ENCODE measurements around the gene MESP1.

Gene MESP1

GRCh38 chr15:89749951-89750559 is 994 bp downstream of the MESP1 start:
- TF ChIP-seq, protein P1, sequence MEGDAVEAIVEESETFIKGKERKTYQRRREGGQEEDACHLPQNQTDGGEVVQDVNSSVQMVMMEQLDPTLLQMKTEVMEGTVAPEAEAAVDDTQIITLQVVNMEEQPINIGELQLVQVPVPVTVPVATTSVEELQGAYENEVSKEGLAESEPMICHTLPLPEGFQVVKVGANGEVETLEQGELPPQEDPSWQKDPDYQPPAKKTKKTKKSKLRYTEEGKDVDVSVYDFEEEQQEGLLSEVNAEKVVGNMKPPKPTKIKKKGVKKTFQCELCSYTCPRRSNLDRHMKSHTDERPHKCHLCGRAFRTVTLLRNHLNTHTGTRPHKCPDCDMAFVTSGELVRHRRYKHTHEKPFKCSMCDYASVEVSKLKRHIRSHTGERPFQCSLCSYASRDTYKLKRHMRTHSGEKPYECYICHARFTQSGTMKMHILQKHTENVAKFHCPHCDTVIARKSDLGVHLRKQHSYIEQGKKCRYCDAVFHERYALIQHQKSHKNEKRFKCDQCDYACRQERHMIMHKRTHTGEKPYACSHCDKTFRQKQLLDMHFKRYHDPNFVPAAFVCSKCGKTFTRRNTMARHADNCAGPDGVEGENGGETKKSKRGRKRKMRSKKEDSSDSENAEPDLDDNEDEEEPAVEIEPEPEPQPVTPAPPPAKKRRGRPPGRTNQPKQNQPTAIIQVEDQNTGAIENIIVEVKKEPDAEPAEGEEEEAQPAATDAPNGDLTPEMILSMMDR (IDR thresholded peaks at IDR 0.05; ENCODE audit: low read depth, low read length, missing control alignments), result no peak
- DNase-seq (ENCODE audit: extremely low read depth, low read depth), result no peak
- H3K4me3 ChIP-seq (replicated peaks; ENCODE audit: low read depth, low read length), result peak overlapping the region; percentile 47

DNA sequence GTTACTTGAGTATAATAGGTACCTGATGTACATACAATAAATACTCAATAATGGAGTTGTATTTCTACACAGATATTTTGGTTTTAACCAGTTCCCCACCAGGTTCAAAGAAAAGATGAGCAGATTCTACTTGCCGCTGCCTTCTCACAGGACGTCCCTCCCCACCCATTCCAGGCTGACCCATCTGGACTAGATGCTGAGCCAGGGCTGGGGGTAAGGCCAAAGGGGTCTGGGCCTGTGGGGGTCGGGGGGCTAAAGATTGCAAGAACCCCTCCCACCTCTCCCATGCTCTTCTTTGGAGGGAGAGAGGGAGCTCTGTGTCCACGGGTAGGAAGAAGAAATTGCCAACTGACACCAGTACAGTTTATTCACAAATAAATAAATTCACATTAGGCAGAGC is 1.5 kb downstream of the MESP1 start:
- no peak overlapping the region for H3K4me3 ChIP-seq (replicated peaks; ENCODE audit: low read depth, low read length)
- DNase-seq (ENCODE audit: extremely low read depth, low read depth), result no peak
- TF ChIP-seq, protein P1 (IDR thresholded peaks at IDR 0.05; ENCODE audit: low read depth, low read length, missing control alignments), result no peak

GRCh38 chr15:89749054-89749453 is 2.0 kb downstream of the MESP1 start:
- TF ChIP-seq, protein P1 (IDR thresholded peaks at IDR 0.05; ENCODE audit: low read depth, low read length, missing control alignments), result no peak
- H3K4me3 ChIP-seq (replicated peaks; ENCODE audit: low read depth, low read length), result no peak overlapping the region
- no peak for DNase-seq (ENCODE audit: extremely low read depth, low read depth)

DNA sequence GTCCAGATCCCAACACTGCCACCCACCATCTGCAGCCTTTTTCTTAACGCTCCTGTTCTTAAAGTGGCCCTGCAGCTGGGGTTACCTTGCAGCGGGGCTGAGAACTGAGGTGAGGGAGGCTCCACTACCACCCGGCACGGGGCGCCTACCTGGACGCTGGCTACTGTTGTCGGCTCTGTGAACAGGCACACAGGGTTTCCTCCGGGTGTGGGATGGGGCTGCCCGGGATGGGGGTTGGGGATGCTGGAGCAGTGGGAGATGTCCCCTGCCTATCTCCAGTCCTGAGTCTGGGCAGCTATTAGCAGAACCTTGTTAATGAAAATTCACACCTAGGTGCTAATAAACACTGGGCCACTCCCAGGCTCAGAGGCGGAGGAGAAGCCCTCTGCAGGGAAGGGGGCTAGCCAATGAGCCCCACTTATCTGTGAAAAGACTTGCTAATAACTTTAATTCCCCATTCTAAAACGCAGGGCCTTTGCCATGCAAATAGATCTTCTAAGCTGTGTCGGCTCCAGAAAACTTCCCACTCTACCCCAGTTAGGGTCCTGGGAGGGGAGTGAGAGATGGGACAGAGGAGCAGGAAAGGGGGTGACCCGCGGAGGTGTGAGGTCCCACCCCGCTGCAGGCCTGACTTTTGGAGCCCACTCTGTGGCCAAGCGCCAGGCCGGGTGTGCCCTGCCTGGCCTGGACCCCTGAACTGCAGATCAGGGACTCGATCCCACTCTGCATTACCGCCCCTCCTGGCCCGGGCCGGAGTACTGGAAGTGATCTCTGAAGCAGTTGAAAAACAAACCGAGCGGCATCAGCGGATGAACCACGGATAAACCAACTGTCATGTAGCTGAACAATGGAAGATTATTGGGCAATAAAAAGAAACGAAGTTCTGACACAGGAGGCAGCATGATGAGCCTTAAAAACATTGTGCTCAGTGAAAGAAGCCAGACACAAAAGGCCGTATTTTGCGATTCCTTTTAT is 3.1 kb downstream of the MESP1 start:
- TF ChIP-seq, protein P1 (IDR thresholded peaks at IDR 0.05; ENCODE audit: low read depth, low read length, missing control alignments), result no peak
- DNase-seq (ENCODE audit: extremely low read depth, low read depth), result no peak
- H3K4me3 ChIP-seq (replicated peaks; ENCODE audit: low read depth, low read length), result no peak overlapping the region

DNA sequence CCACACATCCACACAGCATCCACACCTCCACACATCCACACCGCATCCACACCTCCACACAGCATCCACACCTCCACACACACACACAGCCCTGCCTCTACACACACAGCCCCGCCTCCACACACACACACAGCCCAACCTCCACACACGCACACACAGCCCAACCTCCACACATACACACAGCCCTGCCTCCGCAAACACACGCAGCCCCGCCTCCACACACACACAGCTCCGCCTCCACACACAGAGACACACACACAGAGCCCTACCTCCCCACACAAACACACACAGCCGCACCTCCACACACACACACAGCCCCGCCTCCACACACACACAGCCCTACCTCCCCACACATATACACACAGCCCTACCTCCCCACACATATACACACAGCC is 4.7 kb downstream of the MESP1 start:
- no peak for DNase-seq (ENCODE audit: extremely low read depth, low read depth)

GRCh38 chr15:89745768-89746167 is 5.3 kb downstream of the MESP1 start:
- no peak for DNase-seq (ENCODE audit: extremely low read depth, low read depth)
- TF ChIP-seq, protein P1 (IDR thresholded peaks at IDR 0.05; ENCODE audit: low read depth, low read length, missing control alignments), result no peak
- H3K4me3 ChIP-seq (replicated peaks; ENCODE audit: low read depth, low read length), result no peak overlapping the region

More for the DNA sequence above, 4.7 kb downstream of the MESP1 start:
- TF ChIP-seq, protein P1 (IDR thresholded peaks at IDR 0.05; ENCODE audit: low read depth, low read length, missing control alignments), result no peak
- H3K4me3 ChIP-seq (replicated peaks; ENCODE audit: low read depth, low read length), result no peak overlapping the region

All from HFF-Myc (cell line).